ENCODE measurements around the gene SEPTIN7.

Gene SEPTIN7

GRCh38 chr7:35839860-35840854 lies 39.3 kb downstream of the SEPTIN7 start:
- DNase-seq, result peak; percentile 71

- no peak for DNase-seq
These were observed 46.1 kb downstream of the SEPTIN7 start for GRCh38 chr7:35846816-35847412.

- DNase-seq, result peak; percentile 54
These were observed 47.9 kb downstream of the SEPTIN7 start for GRCh38 chr7:35848725-35849124.

- DNase-seq, result peak; percentile 98
These were observed 48.4 kb downstream of the SEPTIN7 start for GRCh38 chr7:35849158-35849831.

- no peak for DNase-seq
These were observed 49.1 kb downstream of the SEPTIN7 start for GRCh38 chr7:35849954-35850353.

All from NCI-H226 (cell line).